H9 (cell line): ENCODE data around the gene FSTL4. TPM values are rescaled to one million over a fixed set of nuclear protein-coding genes. Genes with fewer than 3 reads are reported as not detected.

Experiments
- DNase-seq: peaks from one replicate; pipeline ENCODE4 v3.0.0-alpha.2; 2017
- H2AFZ ChIP-seq: one replicate; pipeline ENCODE4 v1.6.1; 2013; ENCODE audit warnings: mild to moderate bottlenecking, low read length, control low read depth, moderate library complexity
- H2AK5ac ChIP-seq: 2 replicates; pipeline ENCODE4 v1.6.1; 2013; ENCODE audit warnings: low read length, control low read depth, mixed read lengths; ENCODE audit not compliant: insufficient read length
- H2BK120ac ChIP-seq: one replicate; pipeline ENCODE4 v1.6.1; 2013; ENCODE audit warnings: low read depth, mild to moderate bottlenecking, low read length, control low read depth, inconsistent platforms; ENCODE audit not compliant: poor library complexity, severe bottlenecking
- H2BK12ac ChIP-seq: 2 replicates; pipeline ENCODE4 v1.6.1; 2013; ENCODE audit warnings: low read length, control low read depth, mixed read lengths, low read depth; ENCODE audit not compliant: insufficient read length
- H2BK15ac ChIP-seq: 2 replicates; pipeline ENCODE4 v1.6.1; 2013; ENCODE audit warnings: low read depth, low read length, control low read depth
- H2BK20ac ChIP-seq: one replicate; pipeline ENCODE4 v1.6.1; 2013; ENCODE audit warnings: low read depth, mild to moderate bottlenecking, low read length, control low read depth, inconsistent platforms; ENCODE audit not compliant: poor library complexity, severe bottlenecking
- H2BK5ac ChIP-seq: 2 replicates; pipeline ENCODE4 v1.6.1; 2013; ENCODE audit warnings: low read length, control low read depth, mixed read lengths; ENCODE audit not compliant: insufficient read length
- H3K14ac ChIP-seq: 2 replicates; pipeline ENCODE4 v1.6.1; 2013; ENCODE audit warnings: low read length, control low read depth; ENCODE audit not compliant: insufficient read depth
- H3K18ac ChIP-seq: 2 replicates; pipeline ENCODE4 v1.6.1; 2013; ENCODE audit warnings: low read depth, mild to moderate bottlenecking, mixed read lengths, low read length, control low read depth; ENCODE audit not compliant: insufficient read length
- H3K23ac ChIP-seq: 2 replicates; pipeline ENCODE4 v1.6.1; 2013; ENCODE audit warnings: low read length, control low read depth, mixed read lengths, low read depth; ENCODE audit not compliant: insufficient read length
- H3K23me2 ChIP-seq: 2 replicates; pipeline ENCODE4 v1.6.1; 2013; ENCODE audit warnings: low read depth, mild to moderate bottlenecking, mixed read lengths, low read length, control low read depth; ENCODE audit not compliant: insufficient read length, poor library complexity, severe bottlenecking
- H3K27ac ChIP-seq: 2 replicates; pipeline ENCODE4 v1.5.1; 2013; ENCODE audit warnings: low read length, control low read depth, mixed read lengths, low read depth; ENCODE audit not compliant: insufficient read length
- H3K27me3 ChIP-seq: 2 replicates; pipeline ENCODE4 v1.6.1; 2013; ENCODE audit warnings: low read length, control low read depth, inconsistent platforms; ENCODE audit not compliant: insufficient read depth
- H3K4ac ChIP-seq: 2 replicates; pipeline ENCODE4 v1.6.1; 2013; ENCODE audit warnings: low read depth, mild to moderate bottlenecking, control low read depth, inconsistent platforms, low read length, moderate library complexity
- H3K4me1 ChIP-seq: 2 replicates; pipeline ENCODE4 v1.6.1; 2013; ENCODE audit warnings: low read length, control low read depth, inconsistent platforms; ENCODE audit not compliant: insufficient read depth
- H3K4me2 ChIP-seq: 2 replicates; pipeline ENCODE4 v1.6.1; 2013; ENCODE audit warnings: low read length, control low read depth, mixed read lengths; ENCODE audit not compliant: insufficient read length, insufficient read depth
- H3K56ac ChIP-seq: 2 replicates; pipeline ENCODE4 v1.6.1; 2013; ENCODE audit warnings: low read depth, mild to moderate bottlenecking, mixed read lengths, low read length, control low read depth; ENCODE audit not compliant: insufficient read length
- H3K79me1 ChIP-seq: 2 replicates; pipeline ENCODE4 v1.6.1; 2013; ENCODE audit warnings: low read depth, mild to moderate bottlenecking, moderate library complexity, low read length, control low read depth, inconsistent platforms; ENCODE audit not compliant: insufficient read depth, poor library complexity, severe bottlenecking
- H3K79me2 ChIP-seq: 2 replicates; pipeline ENCODE4 v1.6.1; 2013; ENCODE audit warnings: low read length, control low read depth, inconsistent platforms; ENCODE audit not compliant: insufficient read depth
- H3K9ac ChIP-seq: 2 replicates; pipeline ENCODE4 v1.6.1; 2013; ENCODE audit warnings: low read length, control low read depth, mixed read lengths; ENCODE audit not compliant: insufficient read length; ENCODE audit errors: extremely low read depth
- H3K9me3 ChIP-seq: one replicate; pipeline ENCODE4 v1.6.1; 2013; ENCODE audit warnings: low read depth, low read length, inconsistent platforms; ENCODE audit not compliant: control insufficient read depth
- H3T11ph ChIP-seq: one replicate; pipeline ENCODE4 v1.6.1; 2013; ENCODE audit warnings: mild to moderate bottlenecking, low read length, control low read depth, inconsistent platforms
- H4K20me1 ChIP-seq: one replicate; pipeline ENCODE4 v1.6.1; 2013; ENCODE audit not compliant: control insufficient read depth, insufficient read length, insufficient read depth
- H4K5ac ChIP-seq: 2 replicates; pipeline ENCODE4 v1.6.1; 2013; ENCODE audit warnings: low read depth, mild to moderate bottlenecking, mixed read lengths, low read length, control low read depth; ENCODE audit not compliant: insufficient read length
- H4K8ac ChIP-seq: replicated peaks from 2 replicates; pipeline ENCODE4 v1.6.1; 2013; ENCODE audit warnings: low read length, control low read depth, mixed read lengths, low read depth; ENCODE audit not compliant: insufficient read length
- H4K91ac ChIP-seq: 2 replicates; pipeline ENCODE4 v1.6.1; 2013; ENCODE audit warnings: low read depth, mild to moderate bottlenecking, moderate library complexity, mixed read lengths, low read length, control low read depth; ENCODE audit not compliant: insufficient read length
- H3K27ac Mint-ChIP-seq, 3 experiments: 2 replicates in 2 of 3; 3 replicates in 1 of 3; pipeline ENCODE4 v1.8.0; 2020 to 2021; ENCODE audit warnings: mixed read lengths in 3 of 3, mild to moderate bottlenecking in 1 of 3, moderate library complexity in 1 of 3
- H3K27me3 Mint-ChIP-seq: 2 replicates; pipeline ENCODE4 v1.8.0; 2021; ENCODE audit warnings: low read depth, mild to moderate bottlenecking, moderate library complexity, mixed read lengths
- H3K36me3 Mint-ChIP-seq, 3 experiments: 2 replicates in 2 of 3; 3 replicates in 1 of 3; pipeline ENCODE4 v1.8.0; 2020 to 2021; ENCODE audit warnings: low read depth in 3 of 3, mixed read lengths in 3 of 3; ENCODE audit not compliant: insufficient read depth in 1 of 3
- H3K4me1 Mint-ChIP-seq, 2 experiments: 2 replicates each; pipeline ENCODE4 v1.8.0; 2020; ENCODE audit warnings: mixed read lengths in 2 of 2
- H3K4me3 Mint-ChIP-seq, 2 experiments: 2 replicates in 1 of 2; 3 replicates in 1 of 2; pipeline ENCODE4 v1.8.0; 2020 to 2021; ENCODE audit warnings: mild to moderate bottlenecking in 2 of 2, mixed read lengths in 2 of 2, moderate library complexity in 1 of 2
- H3K9me3 Mint-ChIP-seq, 2 experiments: 2 replicates in 1 of 2; 3 replicates in 1 of 2; pipeline ENCODE4 v1.8.0; 2020; ENCODE audit warnings: mild to moderate bottlenecking in 2 of 2, mixed read lengths in 2 of 2, moderate library complexity in 1 of 2
- CTCF ChIP-seq: fragments of 200-600 bp; sonication (generic); conservative IDR thresholded peaks from 3 replicates; pipeline ENCODE4 v1.8.0; 2021; ENCODE audit warnings: antibody characterized with exemption, mild to moderate bottlenecking
- WGBS: extraction: QIAGEN DNeasy Blood & Tissue Kit; methylation state at CpG from one replicate; pipeline ENCODE4 v1.1.7; 2013; ENCODE audit warnings: missing lambda C conversion rate, low lambda C conversion rate, mixed read lengths; ENCODE audit not compliant: insufficient read length; ENCODE audit errors: extremely low coverage; 5-methylcytosine and 5-hydroxymethylcytosine counted together
- total RNA-seq: library from RNA; stranded (reverse); gene quantifications from 2 replicates; pipeline ENCODE4 v1.2.1, GENCODE V29; 2021

The FSTL4 gene
- total RNA-seq, 1 experiment from 2014 or later = 5.7 TPM

- H3K9ac ChIP-seq = no peak overlapping the region
- H3K23me2 ChIP-seq = no peaks in the 10 kb centered on the region
- H3K56ac ChIP-seq = no peak overlapping the region
- Mint-ChIP-seq H3K27ac (no peak overlapping the region), H3K4me3 (no peak overlapping the region), H3K27me3 (peaks cover 9% of the 10 kb centered on the region), H3K36me3 (no peaks in the 10 kb centered on the region), H3K9me3 (no peaks in the 10 kb centered on the region), H3K4me1 (peaks cover 7 to 8% of the 10 kb centered on the region in 2 experiments)
- H2BK15ac ChIP-seq = no peak overlapping the region
- no peaks in the 10 kb centered on the region for H3K27me3 ChIP-seq
- H4K5ac ChIP-seq = no peak overlapping the region
- no peak for TF ChIP-seq CTCF
- H3K4me2 ChIP-seq = no peak overlapping the region
- H3K4me1 ChIP-seq = no peaks in the 10 kb centered on the region
- H3K79me1 ChIP-seq = no peaks in the 10 kb centered on the region
- H3K27ac ChIP-seq = no peak overlapping the region
- H2BK120ac ChIP-seq = no peak overlapping the region
- no peak overlapping the region for H3T11ph ChIP-seq
- no peak overlapping the region for H2BK20ac ChIP-seq
- no peaks in the 10 kb centered on the region for H3K9me3 ChIP-seq
- no peak for DNase-seq
- H4K20me1 ChIP-seq = peaks cover 2% of the 10 kb centered on the region
- H4K91ac ChIP-seq = no peak overlapping the region
- H3K14ac ChIP-seq = no peak overlapping the region
- H2BK12ac ChIP-seq = no peak overlapping the region
- H4K8ac ChIP-seq = no peak overlapping the region
- H2BK5ac ChIP-seq = no peak overlapping the region
- H3K18ac ChIP-seq = no peak overlapping the region
- no peak overlapping the region for H3K4ac ChIP-seq
- H3K79me2 ChIP-seq = no peaks in the 10 kb centered on the region
- no CpG with 5 or more reads among the region's 3 CpGs for WGBS
- no peak overlapping the region for H2AFZ ChIP-seq
- H2AK5ac ChIP-seq = no peak overlapping the region
- no peak overlapping the region for H3K23ac ChIP-seq
Observed at GRCh38 chr5:133432956-133433532, 179.3 kb downstream of the FSTL4 start.
